DOHH2 (cell line): ENCODE data around the gene GPRIN3.

Source experiments
- H3F3A ChIP-seq: fragments of 200-600 bp; sonication (generic), shearing (Covaris generic); 2 replicates; pipeline ENCODE4 v1.6.0; 2016; ENCODE audit warnings: antibody characterized with exemption, mild to moderate bottlenecking; ENCODE audit not compliant: control insufficient read depth, insufficient read depth
- H3K27ac ChIP-seq: fragments of 200-600 bp; sonication (generic); 2 replicates; pipeline ENCODE4 v1.5.1; 2014; ENCODE audit warnings: low read depth, mild to moderate bottlenecking, low read length, moderate library complexity
- H3K27me3 ChIP-seq: fragments of 200-600 bp; sonication (generic); 2 replicates; pipeline ENCODE4 v1.6.1; 2014; ENCODE audit warnings: mild to moderate bottlenecking, low read length, mixed read lengths; ENCODE audit not compliant: control insufficient read depth
- H3K36me3 ChIP-seq: fragments of 200-600 bp; sonication (generic); 2 replicates; pipeline ENCODE4 v1.6.1; 2014; ENCODE audit warnings: mild to moderate bottlenecking, low read length, moderate library complexity, mixed read lengths; ENCODE audit not compliant: control insufficient read depth
- H3K4me1 ChIP-seq: fragments of 200-600 bp; sonication (generic); 2 replicates; pipeline ENCODE4 v1.6.1; 2014; ENCODE audit warnings: mild to moderate bottlenecking, low read length, mixed read lengths; ENCODE audit not compliant: control insufficient read depth
- H3K4me2 ChIP-seq: fragments of 200-600 bp; sonication (generic); 2 replicates; pipeline ENCODE4 v1.6.0; 2014; ENCODE audit warnings: mild to moderate bottlenecking, low read length, moderate library complexity
- H3K4me3 ChIP-seq: fragments of 200-600 bp; sonication (generic); 2 replicates; pipeline ENCODE4 v1.5.1; 2014; ENCODE audit warnings: mild to moderate bottlenecking, low read length, mixed read lengths
- H3K79me2 ChIP-seq: fragments of 200-600 bp; sonication (generic); 2 replicates; pipeline ENCODE4 v1.6.1; 2014; ENCODE audit warnings: mild to moderate bottlenecking, low read length, mixed read lengths; ENCODE audit not compliant: control insufficient read depth
- H3K9me2 ChIP-seq: fragments of 200-600 bp; sonication (generic); replicated peaks from 2 replicates; pipeline ENCODE4 v1.6.1; 2014; ENCODE audit warnings: mild to moderate bottlenecking, low read length, mixed read lengths; ENCODE audit not compliant: control insufficient read depth
- H3K9me3 ChIP-seq: fragments of 200-600 bp; sonication (generic); 2 replicates; pipeline ENCODE4 v1.6.1; 2014; ENCODE audit warnings: antibody characterized with exemption, low read length, mixed read lengths; ENCODE audit not compliant: control insufficient read depth, insufficient read depth
- H4K20me1 ChIP-seq: fragments of 200-600 bp; sonication (generic); 2 replicates; pipeline ENCODE4 v1.6.0; 2014; ENCODE audit warnings: low read depth, mild to moderate bottlenecking, antibody characterized with exemption, low read length, moderate library complexity; ENCODE audit not compliant: control insufficient read depth, insufficient read depth
- EZH2phosphoT487 ChIP-seq: fragments of 200-600 bp; sonication (generic); IDR thresholded peaks from 2 replicates; pipeline ENCODE4 v1.6.1; 2017; ENCODE audit warnings: borderline replicate concordance, mild to moderate bottlenecking, antibody characterized with exemption, low read length, moderate library complexity, mixed read lengths
- TF ChIP-seq, protein P1 (sequence below): fragments of 200-600 bp; sonication (generic); IDR thresholded peaks from one replicate; pipeline ENCODE4 v1.5.1; 2014; ENCODE audit warnings: antibody characterized with exemption, mild to moderate bottlenecking, low read depth, low read length; ENCODE audit not compliant: poor library complexity, severe bottlenecking

Gene GPRIN3

DNA sequence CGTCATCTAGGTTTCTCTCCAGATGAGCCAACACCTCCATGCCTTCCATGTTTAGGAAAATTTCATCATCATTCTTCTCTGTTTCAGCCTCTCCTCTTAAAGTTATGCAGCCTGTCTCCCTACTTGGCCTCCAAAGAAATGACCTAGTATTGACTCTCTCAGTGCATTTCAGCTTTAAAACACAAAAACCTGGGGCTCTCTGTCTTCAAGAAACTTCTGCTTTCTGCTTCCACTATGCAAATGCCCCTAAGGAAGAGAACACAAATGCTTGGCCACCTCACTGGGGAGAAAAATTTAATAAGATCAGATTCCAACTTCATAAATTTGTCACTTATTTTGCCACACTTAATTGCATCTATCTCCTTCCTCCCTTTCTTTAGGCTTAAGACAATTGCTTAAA, 93.3 kb downstream of the GPRIN3 start:
- peaks cover 6% of the 10 kb centered on the region; the same call in 1 of the 2 replicates for H3K4me1 ChIP-seq

DNA sequence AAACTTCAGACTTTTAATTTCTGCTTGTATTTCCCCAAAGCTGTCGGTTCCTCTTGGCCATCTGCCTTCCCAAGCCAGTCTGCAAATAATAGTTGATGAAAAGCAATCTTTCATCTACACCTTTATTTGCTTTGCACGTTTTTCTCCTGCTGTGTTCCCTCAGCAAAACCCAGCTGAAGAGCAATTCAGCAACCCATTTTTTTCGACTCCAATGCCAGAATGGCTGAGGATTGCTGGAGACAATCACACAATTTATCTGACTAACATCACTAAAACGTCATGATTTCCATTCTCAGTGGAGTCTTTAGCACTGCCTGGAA, 94.3 kb downstream of the GPRIN3 start:
- H3K27me3 ChIP-seq: no peaks in the 10 kb centered on the region
- no peak overlapping the region for H3K4me2 ChIP-seq
- H3K79me2 ChIP-seq: no peaks in the 10 kb centered on the region
- H3K4me1 ChIP-seq: peaks cover 6% of the 10 kb centered on the region; the same call in 1 of the 2 replicates
- H3K4me3 ChIP-seq: no peak overlapping the region
- H3K9me3 ChIP-seq: no peaks in the 10 kb centered on the region
- no peaks in the 10 kb centered on the region for H3K9me2 ChIP-seq
- H3K36me3 ChIP-seq: no peaks in the 10 kb centered on the region
- no peaks in the 10 kb centered on the region for H3F3A ChIP-seq
- TF ChIP-seq EZH2phosphoT487: no peak
- TF ChIP-seq, protein P1, sequence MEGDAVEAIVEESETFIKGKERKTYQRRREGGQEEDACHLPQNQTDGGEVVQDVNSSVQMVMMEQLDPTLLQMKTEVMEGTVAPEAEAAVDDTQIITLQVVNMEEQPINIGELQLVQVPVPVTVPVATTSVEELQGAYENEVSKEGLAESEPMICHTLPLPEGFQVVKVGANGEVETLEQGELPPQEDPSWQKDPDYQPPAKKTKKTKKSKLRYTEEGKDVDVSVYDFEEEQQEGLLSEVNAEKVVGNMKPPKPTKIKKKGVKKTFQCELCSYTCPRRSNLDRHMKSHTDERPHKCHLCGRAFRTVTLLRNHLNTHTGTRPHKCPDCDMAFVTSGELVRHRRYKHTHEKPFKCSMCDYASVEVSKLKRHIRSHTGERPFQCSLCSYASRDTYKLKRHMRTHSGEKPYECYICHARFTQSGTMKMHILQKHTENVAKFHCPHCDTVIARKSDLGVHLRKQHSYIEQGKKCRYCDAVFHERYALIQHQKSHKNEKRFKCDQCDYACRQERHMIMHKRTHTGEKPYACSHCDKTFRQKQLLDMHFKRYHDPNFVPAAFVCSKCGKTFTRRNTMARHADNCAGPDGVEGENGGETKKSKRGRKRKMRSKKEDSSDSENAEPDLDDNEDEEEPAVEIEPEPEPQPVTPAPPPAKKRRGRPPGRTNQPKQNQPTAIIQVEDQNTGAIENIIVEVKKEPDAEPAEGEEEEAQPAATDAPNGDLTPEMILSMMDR: no peak
- no peak overlapping the region for H3K27ac ChIP-seq
- H4K20me1 ChIP-seq: no peaks in the 10 kb centered on the region

More for the DNA sequence above, 93.3 kb downstream of the GPRIN3 start:
- no peaks in the 10 kb centered on the region for H4K20me1 ChIP-seq
- H3K36me3 ChIP-seq: no peaks in the 10 kb centered on the region
- no peak overlapping the region for H3K27ac ChIP-seq
- no peak overlapping the region for H3K4me2 ChIP-seq
- no peaks in the 10 kb centered on the region for H3K9me3 ChIP-seq
- no peaks in the 10 kb centered on the region for H3K9me2 ChIP-seq
- no peaks in the 10 kb centered on the region for H3K79me2 ChIP-seq
- H3K27me3 ChIP-seq: no peaks in the 10 kb centered on the region
- TF ChIP-seq, protein P1: no peak
- TF ChIP-seq EZH2phosphoT487: no peak
- H3F3A ChIP-seq: no peaks in the 10 kb centered on the region
- no peak overlapping the region for H3K4me3 ChIP-seq

DNA sequence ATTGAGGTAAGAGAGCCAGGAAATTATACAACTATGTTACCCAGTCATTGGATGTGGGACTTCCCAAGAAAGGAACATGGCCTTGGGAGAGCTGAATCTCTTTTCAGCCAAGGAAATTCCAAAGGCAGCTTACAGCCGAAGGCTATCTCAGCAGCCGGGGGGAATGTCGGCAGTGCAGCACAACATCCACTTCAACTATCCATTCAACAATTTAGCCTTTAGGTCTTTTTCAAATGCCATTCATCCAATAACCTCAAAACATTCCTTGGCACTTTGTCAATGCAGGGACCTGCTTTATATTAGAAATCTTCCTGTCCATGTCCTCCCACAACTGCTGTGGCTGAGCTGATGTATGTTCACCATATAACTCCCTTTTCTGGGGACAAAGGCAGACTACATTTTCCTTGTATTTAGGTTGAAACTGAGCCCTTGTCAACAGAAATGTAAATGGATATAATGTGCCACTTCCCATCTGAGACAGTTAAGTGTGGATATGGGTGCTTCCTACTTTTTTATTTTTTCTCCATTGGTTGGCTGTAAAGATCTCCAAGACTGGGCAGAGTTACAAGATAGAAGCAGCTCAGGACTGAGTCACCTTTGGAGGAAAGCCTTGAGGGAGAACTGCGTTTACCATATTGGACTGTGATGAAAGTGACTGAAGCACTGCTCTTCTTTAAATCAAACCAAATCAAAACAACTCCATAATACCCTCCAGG, 94.8 kb downstream of the GPRIN3 start:
- Histone ChIP-seq H3K9me3 (no peaks in the 10 kb centered on the region), H3K79me2 (no peaks in the 10 kb centered on the region), H3F3A (no peaks in the 10 kb centered on the region), H3K27ac (no peak overlapping the region), H3K36me3 (no peaks in the 10 kb centered on the region), H3K9me2 (no peaks in the 10 kb centered on the region), H3K27me3 (no peaks in the 10 kb centered on the region), H3K4me3 (no peak overlapping the region), H3K4me1 (peaks cover 6% of the 10 kb centered on the region; the same call in 1 of the 2 replicates), H4K20me1 (no peaks in the 10 kb centered on the region), H3K4me2 (no peak overlapping the region)
- TF ChIP-seq, protein P1: no peak
- no peak for TF ChIP-seq EZH2phosphoT487
